HG02840 (cell line): ENCODE measurements around the gene FAM81A.

Experiments used
- ATAC-seq: cut with Tn5 transposase; IDR thresholded peaks from one replicate; pipeline ENCODE4 v1.9.1; 2021; ENCODE audit warnings: mild to moderate bottlenecking, moderate library complexity, moderate number of reproducible peaks; ENCODE audit not compliant: unreplicated experiment, low FRiP score

Gene FAM81A

GRCh38 chr15:59567324-59567723, 129.3 kb downstream of the FAM81A start:
- ATAC-seq = no peak

DNA sequence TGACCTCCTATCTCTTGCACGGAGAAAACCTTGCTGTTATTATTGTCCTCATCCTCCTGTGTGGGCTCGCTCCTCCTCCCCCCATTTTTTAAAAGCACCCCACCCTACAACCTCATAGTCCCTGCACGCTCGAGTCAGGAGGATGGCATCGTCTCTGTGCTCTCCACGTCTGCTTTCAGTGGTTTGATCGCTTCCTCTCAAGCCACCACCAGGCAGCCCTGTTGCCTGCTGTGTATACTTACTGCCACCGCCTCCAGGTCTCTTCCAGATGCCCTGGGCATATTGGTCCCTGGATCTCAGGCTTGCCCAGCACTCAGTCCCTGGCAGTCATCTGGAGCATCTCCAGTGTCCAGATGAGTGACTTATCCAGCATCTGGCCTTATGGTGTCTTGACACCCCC, 131.5 kb downstream of the FAM81A start:
- no peak for ATAC-seq

DNA sequence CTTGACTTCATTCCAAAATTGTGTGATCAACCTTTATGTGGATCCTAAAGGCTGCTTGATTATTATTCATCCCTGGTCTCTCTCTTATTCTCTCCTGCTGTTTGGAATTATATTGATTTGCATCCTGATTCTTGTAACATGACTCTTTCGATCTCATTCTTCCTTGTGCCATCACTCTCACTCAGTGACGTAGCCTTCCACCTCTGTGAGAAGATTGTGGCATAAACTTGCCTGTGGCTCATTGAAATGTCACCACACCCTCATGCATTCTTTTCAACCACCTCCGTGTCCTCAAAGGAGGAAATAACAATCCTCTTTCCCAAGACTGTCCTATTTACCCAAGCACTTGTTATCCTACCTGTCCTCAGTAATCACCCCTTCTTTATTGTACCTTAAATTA, 132.3 kb downstream of the FAM81A start:
- no peak for ATAC-seq

DNA sequence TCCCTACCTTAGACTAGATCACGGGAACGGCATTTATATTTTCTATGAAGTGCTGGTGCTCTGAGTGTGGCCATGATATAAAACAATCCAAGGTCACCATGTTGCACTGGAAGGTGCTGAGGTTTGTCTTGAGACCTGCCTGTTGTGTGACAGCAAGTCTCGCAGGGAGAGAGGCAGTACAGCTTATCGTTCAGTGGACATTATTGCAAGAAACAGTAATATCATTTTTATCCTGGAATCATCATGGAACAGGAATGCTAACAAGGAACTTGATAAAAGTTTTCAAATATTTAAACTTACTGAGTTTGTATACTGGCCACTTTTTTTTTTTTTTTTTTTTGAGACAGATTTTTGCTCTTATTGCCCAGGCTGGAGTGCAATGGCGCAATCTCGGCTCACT, 133.6 kb downstream of the FAM81A start:
- ATAC-seq = no peak
